ENCODE measurements around the gene KRT86.
A peak's percentile ranks its signal among the peaks of the same experiment; 100 is the strongest.

The KRT86 gene

DNA sequence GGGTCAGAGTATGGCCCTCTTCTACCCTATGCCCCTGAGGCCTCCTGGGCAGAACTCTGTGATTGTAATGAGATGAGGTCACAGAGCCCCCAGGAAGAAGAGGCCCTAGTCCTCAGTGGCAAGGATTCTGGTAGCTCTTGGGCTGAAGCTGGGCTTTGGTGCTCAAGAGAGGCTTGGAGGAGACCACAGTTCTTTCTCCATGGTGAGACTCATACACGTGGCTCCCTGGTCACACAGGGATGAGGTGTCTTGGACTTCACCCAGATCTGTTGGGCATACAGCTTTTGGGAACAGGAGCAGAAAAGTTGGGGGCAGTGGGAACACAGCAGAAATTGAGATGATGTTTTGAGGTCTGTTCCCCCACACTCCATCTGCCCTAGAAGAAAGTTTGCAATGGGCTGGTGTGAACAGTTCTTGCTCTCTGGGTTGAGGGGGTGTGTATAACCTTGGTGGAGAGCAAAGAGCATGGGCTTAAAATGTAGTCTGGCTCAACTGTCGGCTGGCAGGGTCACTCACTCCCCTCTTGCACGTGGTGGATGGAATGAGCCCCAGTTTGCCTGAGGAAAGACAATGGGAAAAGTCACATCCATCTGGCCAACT lies at the start of gene KRT86:
Gene KRT86 (plus strand): TSS at position 125 of the 600 bp plus-strand sequence. CDS start 27,272 bp downstream, outside the sequence.
- no peak for ATAC-seq

DNA sequence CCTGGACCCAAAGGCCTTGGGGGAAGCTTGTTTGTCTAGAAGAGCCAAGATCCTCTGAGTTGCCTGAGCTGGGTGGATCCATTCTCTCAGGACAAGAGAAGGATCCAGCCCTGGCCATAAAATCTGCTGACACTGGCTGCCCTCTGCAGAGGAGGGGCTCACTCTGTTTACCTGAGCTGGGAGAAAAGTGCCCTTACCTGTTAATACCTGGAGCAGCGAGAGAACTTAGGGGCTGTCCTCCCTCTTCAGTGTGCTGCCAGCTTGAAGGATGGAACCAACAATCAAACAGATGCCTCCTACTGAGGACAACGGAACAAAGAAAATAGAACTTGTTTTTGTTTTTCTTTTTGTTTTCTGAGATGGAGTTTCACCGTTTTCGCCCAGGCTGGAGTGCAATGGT lies 48.7 kb upstream of the KRT86 start:
- no peak for ATAC-seq

DNA sequence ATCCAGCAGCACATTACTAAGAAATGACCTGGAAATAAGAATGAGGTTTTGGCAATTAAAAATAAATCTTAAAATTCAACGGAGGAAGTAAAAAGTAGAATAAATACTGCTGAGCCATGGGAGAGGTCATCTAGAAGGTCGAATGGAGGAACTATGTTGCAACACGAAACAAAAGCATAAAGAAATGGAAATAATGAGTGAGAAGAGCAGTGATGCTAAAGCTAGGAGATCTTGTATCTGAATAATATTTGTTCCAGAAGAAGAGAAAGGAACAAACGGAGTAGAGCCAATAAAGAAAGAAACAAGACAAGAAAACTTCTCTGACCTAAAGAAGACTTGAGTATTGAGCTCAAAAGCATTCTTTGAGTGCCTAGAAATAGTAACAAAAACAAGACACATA lies 48.0 kb upstream of the KRT86 start:
- no peak for ATAC-seq

DNA sequence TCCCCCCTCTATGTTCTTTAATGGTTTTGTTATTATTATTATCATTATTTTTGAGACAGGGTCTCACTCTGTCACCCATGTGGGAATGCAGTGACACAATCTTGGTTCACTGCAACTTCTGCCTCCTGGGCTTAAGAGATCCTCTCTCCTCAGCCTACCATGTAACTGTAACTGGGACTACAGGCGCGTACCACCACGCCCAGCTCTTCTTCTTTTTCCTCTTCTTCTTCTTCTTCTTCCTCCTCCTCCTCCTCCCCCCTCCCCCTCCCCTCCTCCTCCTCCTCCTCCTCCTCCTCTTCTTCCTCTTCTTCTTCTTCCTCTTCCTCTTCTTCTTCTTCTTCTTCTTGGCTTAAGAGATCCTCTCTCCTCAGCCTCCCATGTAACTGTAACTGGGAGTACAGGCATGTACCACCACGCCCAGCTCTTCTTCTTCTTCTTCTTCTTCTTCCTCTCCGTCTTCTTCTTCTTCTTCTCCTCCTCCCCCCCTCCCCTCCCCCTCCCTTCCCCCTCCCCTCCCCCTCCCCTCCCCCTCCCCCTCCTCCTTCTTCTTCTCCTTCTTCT lies 46.8 kb upstream of the KRT86 start:
- no peak for ATAC-seq

- no peak for ATAC-seq
These were observed 46.1 kb upstream of the KRT86 start for GRCh38 chr12:52228366-52228765.

GRCh38 chr12:52228931-52229330 lies 45.5 kb upstream of the KRT86 start:
- ATAC-seq = no peak

DNA sequence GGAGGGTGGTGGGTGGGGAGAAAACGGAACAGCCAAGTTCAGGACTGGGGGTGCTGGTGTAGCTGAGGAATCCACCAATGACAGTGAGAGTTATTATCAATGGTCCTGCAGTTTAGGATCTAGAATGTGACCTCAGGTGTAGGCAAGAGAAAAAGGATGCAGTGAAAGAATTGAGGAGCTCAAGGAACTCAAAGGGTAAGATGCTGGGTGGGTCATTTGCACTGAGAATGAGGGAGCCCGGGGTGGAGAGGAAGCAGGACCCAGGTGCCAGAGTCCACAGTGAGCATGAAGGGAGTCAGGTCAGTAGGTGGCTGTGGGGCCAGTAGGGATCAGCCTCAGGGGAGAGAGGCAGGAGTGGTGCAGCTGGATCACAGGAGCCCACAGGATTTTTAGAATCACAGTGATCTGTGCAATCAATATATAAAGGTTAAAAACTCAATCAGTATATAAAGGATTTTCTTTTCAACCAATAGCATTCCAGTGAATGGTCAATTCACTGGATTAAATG lies 44.6 kb upstream of the KRT86 start:
- ATAC-seq = no peak

GRCh38 chr12:52230364-52231281 lies 43.8 kb upstream of the KRT86 start:
- ATAC-seq = no peak

DNA sequence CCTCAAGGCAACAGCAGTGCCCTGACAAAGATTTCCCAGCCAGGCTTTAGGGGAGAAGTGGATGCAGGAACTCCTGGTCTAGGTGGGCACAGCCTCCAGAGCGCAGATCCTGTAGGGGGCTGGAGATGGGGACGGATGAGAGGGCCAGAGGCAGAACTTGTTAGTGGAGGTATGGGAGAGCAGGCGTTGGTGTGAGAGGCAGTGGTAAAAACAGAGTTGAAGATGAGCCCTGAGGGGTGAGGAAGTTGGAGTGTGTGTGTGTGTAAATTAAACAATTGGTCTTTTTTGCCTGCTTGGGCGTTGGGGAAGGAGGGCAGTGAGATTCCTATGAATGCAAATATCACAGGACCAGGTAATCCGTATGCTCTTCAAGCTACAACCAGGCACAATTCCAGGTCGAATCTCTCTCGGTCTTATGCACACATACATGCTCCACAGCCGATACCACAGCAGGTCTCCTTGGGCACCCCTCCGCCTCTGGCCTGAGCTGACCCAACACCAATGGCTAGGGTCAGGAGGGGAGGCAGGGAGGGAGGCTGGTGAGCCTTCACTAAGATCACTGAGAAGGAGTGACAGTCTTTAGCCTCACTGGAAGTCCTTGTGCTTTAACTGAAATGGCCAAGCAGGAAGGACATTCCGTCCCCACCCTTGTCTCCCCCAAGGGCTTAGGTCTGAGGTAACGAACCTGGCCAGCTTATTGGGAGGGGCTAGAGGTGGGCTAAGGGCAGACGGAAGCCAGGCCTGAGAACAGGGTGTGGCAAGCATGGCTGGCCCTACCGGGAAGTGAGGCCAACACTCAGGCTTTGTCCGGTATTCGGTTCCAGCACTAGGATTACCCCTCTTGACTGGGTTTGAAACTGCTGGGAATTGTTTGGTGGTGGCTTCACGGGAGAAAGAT lies 42.9 kb upstream of the KRT86 start:
- ATAC-seq = no peak

GRCh38 chr12:52232203-52232673 lies 42.2 kb upstream of the KRT86 start:
- ATAC-seq = no peak

DNA sequence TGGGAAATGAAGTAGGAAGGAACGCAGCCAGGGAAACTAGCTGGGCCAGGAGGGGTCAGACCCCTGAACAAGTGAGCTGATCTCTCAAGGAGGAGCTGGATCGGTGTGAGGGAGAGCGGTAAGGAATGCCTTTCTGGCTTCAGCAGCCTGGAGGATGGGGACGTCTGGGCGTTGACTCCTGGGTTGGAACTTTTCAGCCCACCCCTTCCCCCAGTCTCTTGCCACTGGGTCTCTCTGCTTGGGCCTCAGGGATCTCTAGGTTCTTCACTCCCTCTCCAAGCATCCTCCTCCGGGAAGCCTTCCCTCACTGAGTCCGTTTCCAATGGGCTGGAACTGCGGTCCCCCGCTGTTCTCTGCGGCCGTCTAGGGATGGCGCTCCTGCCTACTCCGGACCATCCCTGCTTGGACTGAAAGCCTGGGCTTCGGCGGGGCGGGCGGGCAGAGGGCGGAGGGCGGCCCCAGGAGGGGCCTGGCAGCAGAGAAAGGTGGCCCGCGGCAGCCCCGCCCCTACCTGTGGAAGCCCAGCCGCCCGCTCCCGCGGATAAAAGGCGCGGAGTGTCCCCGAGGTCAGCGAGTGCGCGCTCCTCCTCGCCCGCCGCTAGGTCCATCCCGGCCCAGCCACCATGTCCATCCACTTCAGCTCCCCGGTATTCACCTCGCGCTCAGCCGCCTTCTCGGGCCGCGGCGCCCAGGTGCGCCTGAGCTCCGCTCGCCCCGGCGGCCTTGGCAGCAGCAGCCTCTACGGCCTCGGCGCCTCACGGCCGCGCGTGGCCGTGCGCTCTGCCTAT lies 41.6 kb upstream of the KRT86 start, which contains the start of gene KRT7:
Gene KRT7 (plus strand): TSS at position 570 of the 788 bp plus-strand sequence. CDS start 54 bp downstream, at position 624.
- no peak for ATAC-seq

- no peak for ATAC-seq
These were observed 40.8 kb upstream of the KRT86 start for GRCh38 chr12:52233462-52234207.

- ATAC-seq = no peak
These were observed 40.1 kb upstream of the KRT86 start for GRCh38 chr12:52234223-52234810.

DNA sequence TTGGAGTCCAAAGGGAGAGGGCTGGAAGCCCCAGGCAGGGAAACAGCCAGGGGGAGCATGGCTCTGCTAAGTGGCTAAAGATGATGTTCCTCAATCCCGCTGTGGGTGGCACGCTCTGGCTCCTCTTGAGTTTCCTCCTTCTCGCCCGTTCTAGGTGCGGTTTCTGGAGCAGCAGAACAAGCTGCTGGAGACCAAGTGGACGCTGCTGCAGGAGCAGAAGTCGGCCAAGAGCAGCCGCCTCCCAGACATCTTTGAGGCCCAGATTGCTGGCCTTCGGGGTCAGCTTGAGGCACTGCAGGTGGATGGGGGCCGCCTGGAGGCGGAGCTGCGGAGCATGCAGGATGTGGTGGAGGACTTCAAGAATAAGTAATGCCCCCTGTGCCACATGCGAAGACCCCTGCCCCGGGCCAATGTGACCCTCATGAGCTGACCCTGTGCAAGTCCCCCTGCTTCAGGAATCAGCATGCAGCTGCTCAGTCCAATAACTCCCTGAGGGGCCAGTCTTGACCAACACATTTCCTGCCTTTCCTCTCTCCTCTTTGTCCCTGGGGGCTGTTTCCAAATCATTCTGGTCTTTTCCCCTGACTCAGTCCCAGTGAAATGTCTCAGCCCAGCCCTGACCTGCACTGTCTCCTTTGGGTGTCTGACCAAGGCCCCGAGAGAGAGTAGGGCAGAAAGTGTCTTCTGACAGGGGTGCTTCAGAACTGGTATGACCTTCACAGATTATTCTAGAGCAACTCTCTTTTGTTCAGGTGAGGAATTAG lies 39.3 kb upstream of the KRT86 start:
- no peak for ATAC-seq

DNA sequence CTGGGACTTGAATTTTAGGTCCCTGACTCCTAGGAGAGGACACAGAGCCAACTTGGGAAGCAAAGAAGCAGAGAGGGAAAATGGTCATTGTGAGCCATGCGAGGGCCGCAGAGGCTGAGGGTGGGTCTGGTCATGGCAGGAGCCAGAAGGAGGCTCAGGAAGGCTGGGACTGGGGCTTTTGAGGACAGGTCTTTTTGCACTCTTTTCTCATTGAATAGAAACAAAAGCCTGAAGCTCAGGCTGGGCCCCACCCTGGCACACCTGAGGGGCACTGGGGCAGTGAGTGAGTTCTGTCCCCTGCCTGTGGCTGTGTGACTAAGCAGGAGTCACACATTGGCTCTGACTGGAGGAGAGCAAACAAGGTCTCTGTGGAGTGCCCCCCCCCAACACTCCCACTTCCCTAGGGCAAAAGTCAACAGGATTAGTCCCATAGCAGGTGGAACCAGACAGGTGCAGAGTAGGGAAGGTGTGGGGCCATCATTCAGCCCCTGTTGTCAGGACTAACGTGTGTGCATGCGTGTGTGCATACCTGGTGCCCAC lies 38.6 kb upstream of the KRT86 start:
- peak in 1 of 2 donors; percentile 21 for ATAC-seq

GRCh38 chr12:52236386-52237050 lies 37.9 kb upstream of the KRT86 start:
- no peak for ATAC-seq

DNA sequence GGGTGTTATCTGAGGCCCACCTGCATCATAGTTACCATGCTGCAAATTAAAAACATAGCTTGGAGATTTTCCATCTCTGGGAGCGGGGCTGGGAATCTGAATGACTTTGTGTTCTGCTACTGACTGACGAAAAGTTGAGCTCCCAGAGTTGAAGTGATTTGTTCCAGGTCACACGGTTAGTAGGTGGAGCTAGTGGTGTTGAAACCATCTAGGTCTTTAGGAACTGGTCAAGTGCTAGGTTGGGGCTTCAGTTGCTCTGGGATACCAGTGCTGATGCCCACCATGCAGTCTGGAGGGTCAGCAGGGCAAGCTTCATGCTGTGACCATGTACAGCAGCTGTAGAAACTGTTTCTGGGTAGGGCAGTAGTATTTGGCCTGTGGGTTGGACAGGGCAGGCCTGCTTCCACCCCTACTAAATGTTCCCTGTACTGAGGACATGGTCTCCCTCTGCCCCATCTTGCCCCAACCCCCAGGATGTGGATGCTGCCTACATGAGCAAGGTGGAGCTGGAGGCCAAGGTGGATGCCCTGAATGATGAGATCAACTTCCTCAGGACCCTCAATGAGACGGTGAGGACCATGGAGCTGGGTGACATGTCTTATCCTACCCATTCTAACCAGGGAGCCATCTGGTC lies 36.1 kb upstream of the KRT86 start:
- ATAC-seq = no peak
